Gastrocnemius medialis (tissue), 4 donors: ENCODE data around the gene TLK2. TPM values are rescaled to one million over a fixed set of nuclear protein-coding genes. Genes with fewer than 3 reads are reported as not detected.
"Not testable (repeated sequence)": the region's sequence is repeated elsewhere in the genome, so short reads cannot be mapped to it uniquely, and the experiment has no call there.

Experiments used
- ATAC-seq, 2 donors: fragments of 150-250 bp; one replicate each; pipeline ENCODE4 v1.9.1; 2016
- DNase-seq, 2 donors: peaks; one replicate each; pipeline ENCODE4 v3.0.0-alpha.2; 2019
- H3K27ac ChIP-seq, 4 donors: fragments of 200-600 bp; sonication (generic); 1 replicate in 1 of 4; 2 replicates in 3 of 4; pipeline ENCODE4 v1.5.1; 2016 to 2018; ENCODE audit warnings: mild to moderate bottlenecking in 2 of 4, moderate library complexity in 1 of 4
- H3K27me3 ChIP-seq, 3 donors: fragments of 200-600 bp; sonication (generic) in 2 of 3; 1 replicate in 1 of 3; 2 replicates in 2 of 3; pipeline versions ENCODE4 v1.5.1 to v1.6.0; 2016 to 2019; ENCODE audit warnings: mild to moderate bottlenecking in 1 of 3, moderate library complexity in 1 of 3
- H3K36me3 ChIP-seq, 2 donors: fragments of 200-600 bp; sonication (generic) in 1 of 2; one replicate each; pipeline ENCODE4 v1.5.1; 2017 to 2018
- H3K4me1 ChIP-seq, 2 donors: fragments of 200-600 bp; sonication (generic) in 1 of 2; one replicate each; pipeline ENCODE4 v1.5.1; 2016 to 2017; ENCODE audit warnings: mild to moderate bottlenecking in 2 of 2
- H3K4me3 ChIP-seq, 4 donors: fragments of 200-600 bp; sonication (generic) in 3 of 4; 1 replicate in 1 of 4; 2 replicates in 3 of 4; pipeline ENCODE4 v1.5.1; 2016 to 2019; ENCODE audit warnings: mild to moderate bottlenecking in 2 of 4
- H3K9me3 ChIP-seq, 3 donors: fragments of 200-600 bp; sonication (generic) in 2 of 3; 1 replicate in 1 of 3; 2 replicates in 2 of 3; pipeline ENCODE4 v1.5.1; 2016 to 2019
- POLR2A ChIP-seq, 2 donors: fragments of 450-650 bp; IDR thresholded peaks; one replicate each; pipeline ENCODE4 v1.6.1; 2017; ENCODE audit warnings: antibody characterized with exemption in 2 of 2, mild to moderate bottlenecking in 2 of 2, moderate library complexity in 2 of 2
- in situ Hi-C, 4 donors: fragments of 200-750 bp; cut with MboI; loops; one replicate each; pipeline versions ENCODE4 v1.15.0 to v1.8.0; 2017; ENCODE audit warnings: low sequenced_read_pairs in 4 of 4
- intact Hi-C: fragments of 100-400 bp; cut with DNase I; formaldehyde crosslinking; loops from one replicate; pipeline ENCODE4 v1.15.1; 2023; ENCODE audit warnings: low total_unique reads
- total RNA-seq, 4 donors: library from RNA; depleted of rRNA; stranded (reverse); fragments of >200 nt; gene quantifications; one replicate each; pipeline versions ENCODE4 v1.1.0 to v1.2.3, GENCODE V29; 2016
- TF ChIP-seq, protein P1 (sequence below), 5 experiments: fragments of 450-650 bp in 3 of 5; fragments of 200-600 bp in 2 of 5; sonication (generic) in 2 of 5; IDR thresholded peaks in 4 of 5; conservative IDR thresholded peaks in 1 of 5; 1 replicate in 4 of 5; 2 replicates in 1 of 5; pipeline ENCODE4 v1.5.1; 2016 to 2019; ENCODE audit warnings: antibody characterized with exemption in 5 of 5, mild to moderate bottlenecking in 3 of 5, moderate library complexity in 3 of 5

Gene TLK2
- total RNA-seq, 4 donors from 2014 or later = 28.7 to 51.1 (median 47.3) TPM

DNA sequence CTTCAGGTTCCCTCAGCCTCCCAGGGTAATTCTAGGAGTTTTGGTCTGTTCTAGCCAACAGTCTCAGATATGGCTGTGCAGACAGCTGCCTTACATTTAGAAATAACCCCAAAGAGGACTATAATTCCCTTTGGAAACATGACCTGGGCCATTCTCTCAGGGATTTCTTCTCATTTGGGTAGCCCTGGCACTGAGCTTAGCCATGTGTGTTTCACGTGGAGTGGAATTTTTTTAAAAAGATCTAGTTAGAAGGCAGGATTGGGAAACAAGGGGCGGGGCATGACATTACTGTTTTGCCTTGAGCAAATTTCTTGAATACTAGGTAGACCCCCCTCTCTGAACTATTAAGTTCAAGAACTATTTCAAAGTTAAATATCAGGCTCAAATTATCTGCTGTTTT, 119.3 kb downstream of the TLK2 start:
- Histone ChIP-seq H3K27ac (no peak overlapping the region), H3K36me3 (peaks cover 3 to 48% of the 10 kb centered on the region in 2 donors), H3K27me3 (no peaks in the 10 kb centered on the region), H3K9me3 (no peaks in the 10 kb centered on the region), H3K4me3 (no peak overlapping the region), H3K4me1 (no peaks in the 10 kb centered on the region)
- intact Hi-C loops (no loop called here), in situ Hi-C loops (no loop called here)
- TF ChIP-seq, protein P1, sequence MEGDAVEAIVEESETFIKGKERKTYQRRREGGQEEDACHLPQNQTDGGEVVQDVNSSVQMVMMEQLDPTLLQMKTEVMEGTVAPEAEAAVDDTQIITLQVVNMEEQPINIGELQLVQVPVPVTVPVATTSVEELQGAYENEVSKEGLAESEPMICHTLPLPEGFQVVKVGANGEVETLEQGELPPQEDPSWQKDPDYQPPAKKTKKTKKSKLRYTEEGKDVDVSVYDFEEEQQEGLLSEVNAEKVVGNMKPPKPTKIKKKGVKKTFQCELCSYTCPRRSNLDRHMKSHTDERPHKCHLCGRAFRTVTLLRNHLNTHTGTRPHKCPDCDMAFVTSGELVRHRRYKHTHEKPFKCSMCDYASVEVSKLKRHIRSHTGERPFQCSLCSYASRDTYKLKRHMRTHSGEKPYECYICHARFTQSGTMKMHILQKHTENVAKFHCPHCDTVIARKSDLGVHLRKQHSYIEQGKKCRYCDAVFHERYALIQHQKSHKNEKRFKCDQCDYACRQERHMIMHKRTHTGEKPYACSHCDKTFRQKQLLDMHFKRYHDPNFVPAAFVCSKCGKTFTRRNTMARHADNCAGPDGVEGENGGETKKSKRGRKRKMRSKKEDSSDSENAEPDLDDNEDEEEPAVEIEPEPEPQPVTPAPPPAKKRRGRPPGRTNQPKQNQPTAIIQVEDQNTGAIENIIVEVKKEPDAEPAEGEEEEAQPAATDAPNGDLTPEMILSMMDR (IDR thresholded peaks at IDR 0.05 in 4 of 5, conservative IDR thresholded peaks at IDR 0.05 in 1 of 5) = no peak
- TF ChIP-seq POLR2A (IDR thresholded peaks at IDR 0.05) = no peak
- ATAC-seq (peak; percentile 58 to 69), DNase-seq (peak in 1 of 2 donors; percentile 50)

DNA sequence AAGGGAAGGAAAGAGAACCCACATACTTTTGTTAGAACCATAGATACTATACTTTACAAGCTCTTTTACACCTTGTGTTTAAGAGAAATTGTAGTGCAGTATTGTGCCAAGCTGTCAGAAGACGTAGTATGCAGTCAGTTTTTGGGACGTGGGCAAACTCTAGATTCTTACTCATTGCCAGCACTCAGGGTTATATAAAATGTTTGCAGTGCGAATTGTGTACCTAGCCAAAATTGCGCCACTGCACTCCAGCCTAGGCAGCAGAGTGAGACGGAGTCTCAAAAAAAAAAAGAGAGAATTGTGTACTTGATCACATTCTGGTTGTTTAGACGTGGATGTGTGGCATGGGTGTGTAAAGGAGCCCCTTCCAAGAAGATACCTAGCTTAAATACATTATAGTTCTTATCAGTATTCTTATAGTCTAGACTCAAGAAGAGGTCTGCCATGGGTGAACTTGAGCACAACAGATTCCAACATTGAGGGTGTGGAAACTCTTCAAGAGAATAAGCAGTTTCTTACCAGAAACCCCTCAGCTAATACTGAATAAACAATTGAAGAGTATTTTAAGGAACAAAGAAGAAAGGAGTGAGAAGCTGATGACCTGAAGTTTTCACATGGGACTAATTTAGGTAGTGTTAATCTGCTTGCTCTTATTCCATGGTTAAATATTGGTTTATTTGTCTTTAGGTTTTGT, 121.5 kb downstream of the TLK2 start:
- H3K4me1 ChIP-seq = no peaks in the 10 kb centered on the region
- DNase-seq (no peak), ATAC-seq (no peak)
- no peak for TF ChIP-seq POLR2A (IDR thresholded peaks at IDR 0.05)
- TF ChIP-seq, protein P1 (IDR thresholded peaks at IDR 0.05 in 4 of 5, conservative IDR thresholded peaks at IDR 0.05 in 1 of 5) = no peak
- in situ Hi-C loops = no loop called here
- H3K27me3 ChIP-seq = no peaks in the 10 kb centered on the region
- peaks cover 3 to 48% of the 10 kb centered on the region in 2 donors for H3K36me3 ChIP-seq
- no peak overlapping the region for H3K4me3 ChIP-seq
- no peaks in the 10 kb centered on the region for H3K9me3 ChIP-seq
- H3K27ac ChIP-seq = no peak overlapping the region
- intact Hi-C loops = no loop called here

DNA sequence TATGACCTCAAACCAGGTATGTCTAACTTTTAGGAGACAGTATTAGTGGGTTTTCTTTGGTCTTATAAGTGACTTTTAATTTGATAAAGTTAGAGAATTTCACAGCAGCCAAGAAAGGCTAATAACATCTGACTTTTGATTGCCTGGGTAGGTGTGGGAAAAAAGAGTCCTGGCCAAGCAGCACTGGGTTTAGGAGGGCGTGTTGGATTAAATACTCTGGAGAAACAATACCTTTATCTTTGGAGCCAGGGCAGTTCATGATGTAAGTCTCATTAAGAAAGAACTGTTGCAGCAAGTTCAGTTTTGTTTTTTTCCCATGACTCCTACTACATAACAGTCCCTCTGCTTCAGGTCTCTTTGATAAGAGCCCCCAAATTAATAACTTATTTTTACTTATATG, 122.2 kb downstream of the TLK2 start:
- Histone ChIP-seq H3K9me3 (no peaks in the 10 kb centered on the region), H3K27me3 (no peaks in the 10 kb centered on the region), H3K4me1 (no peaks in the 10 kb centered on the region), H3K4me3 (no peak overlapping the region), H3K27ac (no peak overlapping the region), H3K36me3 (peaks cover 3 to 43% of the 10 kb centered on the region in 2 donors)
- no peak for DNase-seq
- intact Hi-C loops (no loop called here), in situ Hi-C loops (no loop called here)
- ATAC-seq = no peak
- TF ChIP-seq, protein P1 (IDR thresholded peaks at IDR 0.05 in 4 of 5, conservative IDR thresholded peaks at IDR 0.05 in 1 of 5) = no peak
- TF ChIP-seq POLR2A (IDR thresholded peaks at IDR 0.05) = no peak

DNA sequence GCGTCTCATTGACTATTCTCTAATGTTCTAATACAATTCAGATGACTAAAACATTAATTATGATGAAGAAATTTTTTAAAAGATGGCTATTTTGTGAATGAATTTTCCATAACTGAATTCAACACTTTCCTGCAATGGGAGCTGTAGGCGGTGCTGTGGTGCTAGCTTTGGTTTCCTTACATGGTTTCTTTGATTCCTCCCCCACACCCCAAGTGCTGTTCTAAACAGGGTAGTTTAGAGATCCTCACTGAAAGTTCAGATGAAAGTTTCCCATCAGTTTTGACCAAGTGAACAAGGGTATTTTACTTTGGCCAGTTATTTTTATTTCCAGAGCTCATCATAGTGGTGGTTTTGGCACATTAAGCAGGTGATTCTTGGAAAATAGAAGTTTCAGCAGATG, 122.8 kb downstream of the TLK2 start:
- in situ Hi-C loops (no loop called here), intact Hi-C loops (no loop called here)
- Histone ChIP-seq H3K27ac (no peak overlapping the region), H3K4me1 (no peaks in the 10 kb centered on the region), H3K9me3 (no peaks in the 10 kb centered on the region), H3K27me3 (no peaks in the 10 kb centered on the region), H3K4me3 (no peak overlapping the region), H3K36me3 (peaks cover 3 to 41% of the 10 kb centered on the region in 2 donors)
- TF ChIP-seq, protein P1 (IDR thresholded peaks at IDR 0.05 in 4 of 5, conservative IDR thresholded peaks at IDR 0.05 in 1 of 5) = no peak
- TF ChIP-seq POLR2A (IDR thresholded peaks at IDR 0.05) = no peak
- ATAC-seq (no peak), DNase-seq (no peak)

DNA sequence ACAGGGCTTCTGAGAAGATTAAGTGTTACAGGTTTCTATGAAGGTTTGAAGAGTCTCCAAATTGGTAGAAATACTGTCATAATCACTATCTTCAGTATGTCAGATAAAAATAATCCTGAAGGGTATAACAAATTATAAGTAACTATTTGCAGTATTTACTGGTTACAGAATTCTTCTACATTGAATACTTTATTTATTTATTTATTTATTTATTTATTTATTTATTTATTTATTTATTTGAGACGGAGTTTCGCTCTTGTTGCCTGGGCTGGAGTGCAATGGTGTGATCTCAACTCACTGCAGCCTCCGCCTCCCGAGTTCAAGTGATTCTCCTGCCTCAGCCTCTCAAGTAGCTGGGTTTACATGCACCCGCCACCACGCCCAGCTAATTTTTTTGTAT, 125.2 kb downstream of the TLK2 start:
- H3K4me3 ChIP-seq, H3K4me1 ChIP-seq, H3K9me3 ChIP-seq, H3K27ac ChIP-seq, intact Hi-C loops, H3K27me3 ChIP-seq, DNase-seq, ATAC-seq, in situ Hi-C loops: not testable (repeated sequence)
- H3K36me3 ChIP-seq = peaks cover 3 to 53% of the 10 kb centered on the region in 2 donors
